Hepatocyte (in vitro differentiated cells): ENCODE results near the gene TRAF3IP1. TPM values are rescaled to one million over a fixed set of nuclear protein-coding genes. Genes with fewer than 3 reads are reported as not detected.

Source experiments
- DNase-seq: peaks from one replicate; pipeline ENCODE4 v3.0.0-alpha.2; 2016; ENCODE audit warnings: low spot score
- H2AFZ ChIP-seq: fragments of 200-600 bp; sonication (generic); 2 replicates; pipeline ENCODE4 v1.6.0; 2016; ENCODE audit warnings: antibody characterized with exemption, mild to moderate bottlenecking
- H3K27ac ChIP-seq: fragments of 200-600 bp; sonication (generic); 2 replicates; pipeline ENCODE4 v1.5.1; 2016; ENCODE audit warnings: mild to moderate bottlenecking
- H3K27me3 ChIP-seq: fragments of 200-600 bp; sonication (generic); 2 replicates; pipeline ENCODE4 v1.6.1; 2016
- H3K36me3 ChIP-seq: fragments of 200-600 bp; sonication (generic); replicated peaks from 2 replicates; pipeline ENCODE4 v1.5.1; 2016; ENCODE audit warnings: low read depth; ENCODE audit not compliant: insufficient read depth
- H3K4me1 ChIP-seq: fragments of 200-600 bp; sonication (generic); 2 replicates; pipeline ENCODE4 v1.5.1; 2016; ENCODE audit warnings: mild to moderate bottlenecking, moderate library complexity; ENCODE audit not compliant: insufficient read depth
- H3K4me2 ChIP-seq: fragments of 200-600 bp; sonication (generic); 2 replicates; pipeline ENCODE4 v1.6.0; 2016
- H3K4me3 ChIP-seq: fragments of 200-600 bp; sonication (generic); 2 replicates; pipeline ENCODE4 v1.5.1; 2016; ENCODE audit warnings: mild to moderate bottlenecking
- H3K79me2 ChIP-seq: fragments of 200-600 bp; sonication (generic); 2 replicates; pipeline ENCODE4 v1.6.0; 2017; ENCODE audit warnings: mild to moderate bottlenecking
- H3K9me2 ChIP-seq: fragments of 200-600 bp; sonication (generic); replicated peaks from 2 replicates; pipeline ENCODE4 v1.6.0; 2017; ENCODE audit warnings: mild to moderate bottlenecking; ENCODE audit not compliant: insufficient read depth
- H3K9me3 ChIP-seq: fragments of 200-600 bp; sonication (generic); 2 replicates; pipeline ENCODE4 v1.5.1; 2016; ENCODE audit warnings: low read depth, mild to moderate bottlenecking
- H4K20me1 ChIP-seq: fragments of 200-600 bp; sonication (generic); 2 replicates; pipeline ENCODE4 v1.6.0; 2016; ENCODE audit warnings: mild to moderate bottlenecking; ENCODE audit not compliant: insufficient read depth, poor library complexity, severe bottlenecking
- CTCF ChIP-seq: fragments of 200-600 bp; sonication (generic); IDR thresholded peaks from 2 replicates; pipeline ENCODE4 v1.5.1; 2016; ENCODE audit warnings: antibody characterized with exemption, mild to moderate bottlenecking; ENCODE audit not compliant: poor library complexity
- EZH2 ChIP-seq: fragments of 200-600 bp; sonication (generic); IDR thresholded peaks from 2 replicates; pipeline ENCODE4 v1.6.1; 2016; ENCODE audit warnings: antibody characterized with exemption, mild to moderate bottlenecking, borderline replicate concordance
- EZH2phosphoT487 ChIP-seq: fragments of 200-600 bp; sonication (generic); IDR thresholded peaks from one replicate; pipeline ENCODE4 v1.6.1; 2018; ENCODE audit warnings: antibody characterized with exemption, mild to moderate bottlenecking, low read depth, moderate library complexity; ENCODE audit not compliant: unreplicated experiment, severe bottlenecking
- WGBS: methylation state at CpG from one replicate; pipeline ENCODE4 v1.1.6; 2016; ENCODE audit warnings: low lambda C conversion rate; ENCODE audit errors: missing lambda C conversion rate; 5-methylcytosine and 5-hydroxymethylcytosine counted together
- polyA plus RNA-seq: library from polyadenylated mRNA; unstranded; fragments of >200 nt; fragmentation: Nextera tagmentation; extraction: Ambion mirVana; gene quantifications from 2 replicates; pipeline ENCODE4 v1.2.1, GENCODE V29; 2016
- total RNA-seq: library from RNA; depleted of rRNA; stranded (reverse); fragments of >200 nt; gene quantifications from 2 replicates; pipeline ENCODE4 v1.2.3, GENCODE V29; 2014

TRAF3IP1 gene
- total and polyA plus RNA-seq, 2 experiments from 2014 or later = 9.0 to 9.1 TPM

- no peak overlapping the region for H3K4me3 ChIP-seq
- H4K20me1 ChIP-seq = no peaks in the 10 kb centered on the region
- peaks cover 19% of the 10 kb centered on the region for H3K4me1 ChIP-seq
- TF ChIP-seq EZH2phosphoT487 (no peak), CTCF (no peak), EZH2 (no peak)
- WGBS = 84% methylated on average over 18 of the region's 21 CpGs
- H3K9me2 ChIP-seq = no peaks in the 10 kb centered on the region
- H3K27ac ChIP-seq = peak overlapping the region; percentile 22
- no peaks in the 10 kb centered on the region for H3K36me3 ChIP-seq
- no peak for DNase-seq
- no peaks in the 10 kb centered on the region for H3K9me3 ChIP-seq
- H3K79me2 ChIP-seq = no peaks in the 10 kb centered on the region
- peak overlapping the region; percentile 29 for H3K4me2 ChIP-seq
- H2AFZ ChIP-seq = no peak overlapping the region
- H3K27me3 ChIP-seq = no peaks in the 10 kb centered on the region
Observed at GRCh38 chr2:238295144-238296112, 24.9 kb upstream of the TRAF3IP1 start.

- H2AFZ ChIP-seq = no peak overlapping the region
- no peaks in the 10 kb centered on the region for H4K20me1 ChIP-seq
- H3K4me1 ChIP-seq = peaks cover 15% of the 10 kb centered on the region
- H3K9me3 ChIP-seq = no peaks in the 10 kb centered on the region
- H3K9me2 ChIP-seq = no peaks in the 10 kb centered on the region
- no peak overlapping the region for H3K4me2 ChIP-seq
- H3K79me2 ChIP-seq = no peaks in the 10 kb centered on the region
- no peak for DNase-seq
- no peaks in the 10 kb centered on the region for H3K27me3 ChIP-seq
- H3K36me3 ChIP-seq = no peaks in the 10 kb centered on the region
- H3K27ac ChIP-seq = no peak overlapping the region
- TF ChIP-seq CTCF (no peak), EZH2 (no peak), EZH2phosphoT487 (no peak)
- 88% methylated on average over 24 of the region's 24 CpGs for WGBS
- H3K4me3 ChIP-seq = no peak overlapping the region
Observed at GRCh38 chr2:238296638-238297457, 23.5 kb upstream of the TRAF3IP1 start.

GRCh38 chr2:238299803-238300202, 20.5 kb upstream of the TRAF3IP1 start:
- Histone ChIP-seq H3K27me3 (no peaks in the 10 kb centered on the region), H3K79me2 (no peaks in the 10 kb centered on the region), H3K9me3 (no peaks in the 10 kb centered on the region), H3K4me1 (peaks cover 9% of the 10 kb centered on the region), H2AFZ (peak overlapping the region; percentile 7), H4K20me1 (no peaks in the 10 kb centered on the region), H3K4me3 (no peak overlapping the region), H3K9me2 (no peaks in the 10 kb centered on the region), H3K36me3 (no peaks in the 10 kb centered on the region), H3K27ac (peak overlapping the region; percentile 37), H3K4me2 (peak overlapping the region; percentile 63)
- DNase-seq = no peak
- TF ChIP-seq CTCF (no peak), EZH2 (no peak), EZH2phosphoT487 (no peak)
- WGBS = 83% methylated on average over 7 of the region's 7 CpGs
